ENCODE results near the gene RUVBL2.

DNA sequence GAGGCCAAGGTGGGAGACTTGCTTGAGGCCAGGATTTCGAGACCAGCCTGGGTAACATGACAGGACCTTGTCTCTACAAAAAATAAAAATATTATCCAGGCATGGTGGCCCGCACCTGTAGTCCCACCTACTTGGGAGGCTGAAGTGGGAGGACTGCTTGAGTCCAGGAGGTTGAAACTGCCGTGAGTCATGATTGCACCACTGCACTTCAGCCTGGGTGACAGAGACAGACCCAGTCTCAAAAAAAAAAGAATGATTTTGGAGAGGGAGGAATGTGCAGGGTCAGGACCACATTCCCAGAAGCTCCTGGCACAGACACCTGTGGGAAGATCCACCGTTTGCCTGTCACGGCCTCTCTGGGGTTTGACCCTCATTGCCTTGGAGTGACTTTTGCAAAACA, 48.3 kb upstream of the RUVBL2 start:
- no peak for TF ChIP-seq YY1 (IDR thresholded peaks at IDR 0.05)
- no peak for TF ChIP-seq RAD21 (IDR thresholded peaks at IDR 0.05)
- TF ChIP-seq, protein P1, sequence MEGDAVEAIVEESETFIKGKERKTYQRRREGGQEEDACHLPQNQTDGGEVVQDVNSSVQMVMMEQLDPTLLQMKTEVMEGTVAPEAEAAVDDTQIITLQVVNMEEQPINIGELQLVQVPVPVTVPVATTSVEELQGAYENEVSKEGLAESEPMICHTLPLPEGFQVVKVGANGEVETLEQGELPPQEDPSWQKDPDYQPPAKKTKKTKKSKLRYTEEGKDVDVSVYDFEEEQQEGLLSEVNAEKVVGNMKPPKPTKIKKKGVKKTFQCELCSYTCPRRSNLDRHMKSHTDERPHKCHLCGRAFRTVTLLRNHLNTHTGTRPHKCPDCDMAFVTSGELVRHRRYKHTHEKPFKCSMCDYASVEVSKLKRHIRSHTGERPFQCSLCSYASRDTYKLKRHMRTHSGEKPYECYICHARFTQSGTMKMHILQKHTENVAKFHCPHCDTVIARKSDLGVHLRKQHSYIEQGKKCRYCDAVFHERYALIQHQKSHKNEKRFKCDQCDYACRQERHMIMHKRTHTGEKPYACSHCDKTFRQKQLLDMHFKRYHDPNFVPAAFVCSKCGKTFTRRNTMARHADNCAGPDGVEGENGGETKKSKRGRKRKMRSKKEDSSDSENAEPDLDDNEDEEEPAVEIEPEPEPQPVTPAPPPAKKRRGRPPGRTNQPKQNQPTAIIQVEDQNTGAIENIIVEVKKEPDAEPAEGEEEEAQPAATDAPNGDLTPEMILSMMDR (IDR thresholded peaks at IDR 0.05; ENCODE audit: low read depth, low read length, missing input control): no peak
- TF ChIP-seq JUND (IDR thresholded peaks at IDR 0.05): no peak
- no peak for TF ChIP-seq SP1 (IDR thresholded peaks at IDR 0.05)
- TF ChIP-seq GABPA (IDR thresholded peaks at IDR 0.05 in 1 of 2, conservative IDR thresholded peaks at IDR 0.05 in 1 of 2): no peak
- TF ChIP-seq HNF4G (IDR thresholded peaks at IDR 0.05): no peak
- TF ChIP-seq, protein P2, sequence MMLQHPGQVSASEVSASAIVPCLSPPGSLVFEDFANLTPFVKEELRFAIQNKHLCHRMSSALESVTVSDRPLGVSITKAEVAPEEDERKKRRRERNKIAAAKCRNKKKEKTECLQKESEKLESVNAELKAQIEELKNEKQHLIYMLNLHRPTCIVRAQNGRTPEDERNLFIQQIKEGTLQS (IDR thresholded peaks at IDR 0.05): no peak
- TF ChIP-seq, protein P3, sequence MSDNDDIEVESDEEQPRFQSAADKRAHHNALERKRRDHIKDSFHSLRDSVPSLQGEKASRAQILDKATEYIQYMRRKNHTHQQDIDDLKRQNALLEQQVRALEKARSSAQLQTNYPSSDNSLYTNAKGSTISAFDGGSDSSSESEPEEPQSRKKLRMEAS (IDR thresholded peaks at IDR 0.05): no peak
- TF ChIP-seq TAF1 (conservative IDR thresholded peaks at IDR 0.05): no peak
- TF ChIP-seq, protein P4, sequence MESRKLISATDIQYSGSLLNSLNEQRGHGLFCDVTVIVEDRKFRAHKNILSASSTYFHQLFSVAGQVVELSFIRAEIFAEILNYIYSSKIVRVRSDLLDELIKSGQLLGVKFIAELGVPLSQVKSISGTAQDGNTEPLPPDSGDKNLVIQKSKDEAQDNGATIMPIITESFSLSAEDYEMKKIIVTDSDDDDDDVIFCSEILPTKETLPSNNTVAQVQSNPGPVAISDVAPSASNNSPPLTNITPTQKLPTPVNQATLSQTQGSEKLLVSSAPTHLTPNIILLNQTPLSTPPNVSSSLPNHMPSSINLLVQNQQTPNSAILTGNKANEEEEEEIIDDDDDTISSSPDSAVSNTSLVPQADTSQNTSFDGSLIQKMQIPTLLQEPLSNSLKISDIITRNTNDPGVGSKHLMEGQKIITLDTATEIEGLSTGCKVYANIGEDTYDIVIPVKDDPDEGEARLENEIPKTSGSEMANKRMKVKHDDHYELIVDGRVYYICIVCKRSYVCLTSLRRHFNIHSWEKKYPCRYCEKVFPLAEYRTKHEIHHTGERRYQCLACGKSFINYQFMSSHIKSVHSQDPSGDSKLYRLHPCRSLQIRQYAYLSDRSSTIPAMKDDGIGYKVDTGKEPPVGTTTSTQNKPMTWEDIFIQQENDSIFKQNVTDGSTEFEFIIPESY (IDR thresholded peaks at IDR 0.05): no peak
- no peak for TF ChIP-seq EGR1 (IDR thresholded peaks at IDR 0.05; ENCODE audit: low read depth in 2 of 2)
